ENCODE results near the gene MCC.

The MCC gene

DNA sequence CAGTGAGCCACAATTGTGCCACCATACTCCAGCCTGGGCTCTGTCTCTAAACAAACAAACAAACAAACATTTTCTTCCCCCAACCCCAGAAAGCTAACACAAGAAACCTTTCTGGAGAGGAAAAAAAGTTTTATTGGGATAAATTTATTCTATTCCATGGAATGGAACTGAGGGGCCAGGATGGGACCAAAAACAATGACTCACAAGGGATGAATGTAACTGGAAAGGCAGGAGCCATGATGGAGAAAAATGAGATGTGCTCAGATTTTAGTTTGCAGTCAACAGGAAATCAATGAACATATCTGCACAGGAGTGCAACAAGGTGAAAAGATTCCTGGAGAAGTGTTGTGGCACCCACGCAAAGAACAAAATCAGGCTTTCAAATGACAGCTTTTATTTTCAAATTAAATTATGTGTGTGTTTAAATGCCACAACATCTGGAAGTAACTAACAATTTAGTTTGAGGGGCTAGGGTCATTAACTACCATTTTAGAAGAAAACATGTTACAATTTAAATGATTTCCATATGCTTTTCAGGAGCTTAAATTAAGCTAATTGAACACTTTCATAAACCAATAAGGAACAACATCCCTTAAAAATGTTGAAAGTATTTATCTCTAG, 262.0 kb downstream of the MCC start:
- no peak for ATAC-seq
- no peak for TF ChIP-seq ZNF70 (CRISPR knock-in tag; IDR thresholded peaks at IDR 0.05)
- no peak for TF ChIP-seq TOX (CRISPR knock-in tag; IDR thresholded peaks at IDR 0.05; ENCODE audit: borderline replicate concordance)
- TF ChIP-seq TCF4 (CRISPR knock-in tag; IDR thresholded peaks at IDR 0.05; ENCODE audit: borderline replicate concordance): peak; percentile 89

GRCh38 chr5:113225259-113225658, 263.0 kb downstream of the MCC start:
- TF ChIP-seq ZC3H10 (CRISPR knock-in tag; IDR thresholded peaks at IDR 0.05) (no peak), BACH2 (CRISPR knock-in tag; IDR thresholded peaks at IDR 0.05; ENCODE audit: borderline replicate concordance) (no peak), ZNF70 (CRISPR knock-in tag; IDR thresholded peaks at IDR 0.05) (no peak), PPARA (CRISPR knock-in tag; IDR thresholded peaks at IDR 0.05; ENCODE audit: borderline replicate concordance) (no peak), POU6F1 (CRISPR knock-in tag; IDR thresholded peaks at IDR 0.05; ENCODE audit: borderline replicate concordance, low read depth) (no peak), TOX (CRISPR knock-in tag; IDR thresholded peaks at IDR 0.05; ENCODE audit: borderline replicate concordance) (no peak), ZNF8 (CRISPR knock-in tag; IDR thresholded peaks at IDR 0.05) (no peak), CREB5 (CRISPR knock-in tag; IDR thresholded peaks at IDR 0.05; ENCODE audit: low read depth) (no peak), ZFP3 (CRISPR knock-in tag; IDR thresholded peaks at IDR 0.05) (no peak), RARB (CRISPR knock-in tag; IDR thresholded peaks at IDR 0.05) (no peak), CSDC2 (CRISPR knock-in tag; IDR thresholded peaks at IDR 0.05) (no peak), GLIS3 (CRISPR knock-in tag; IDR thresholded peaks at IDR 0.05) (no peak), ZFP30 (CRISPR knock-in tag; IDR thresholded peaks at IDR 0.05) (no peak), OSR1 (CRISPR knock-in tag; IDR thresholded peaks at IDR 0.05) (no peak), TSHZ2 (CRISPR knock-in tag; IDR thresholded peaks at IDR 0.05) (no peak)
- TF ChIP-seq, protein P1, sequence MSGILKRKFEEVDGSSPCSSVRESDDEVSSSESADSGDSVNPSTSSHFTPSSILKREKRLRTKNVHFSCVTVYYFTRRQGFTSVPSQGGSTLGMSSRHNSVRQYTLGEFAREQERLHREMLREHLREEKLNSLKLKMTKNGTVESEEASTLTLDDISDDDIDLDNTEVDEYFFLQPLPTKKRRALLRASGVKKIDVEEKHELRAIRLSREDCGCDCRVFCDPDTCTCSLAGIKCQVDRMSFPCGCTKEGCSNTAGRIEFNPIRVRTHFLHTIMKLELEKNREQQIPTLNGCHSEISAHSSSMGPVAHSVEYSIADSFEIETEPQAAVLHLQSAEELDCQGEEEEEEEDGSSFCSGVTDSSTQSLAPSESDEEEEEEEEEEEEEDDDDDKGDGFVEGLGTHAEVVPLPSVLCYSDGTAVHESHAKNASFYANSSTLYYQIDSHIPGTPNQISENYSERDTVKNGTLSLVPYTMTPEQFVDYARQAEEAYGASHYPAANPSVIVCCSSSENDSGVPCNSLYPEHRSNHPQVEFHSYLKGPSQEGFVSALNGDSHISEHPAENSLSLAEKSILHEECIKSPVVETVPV (CRISPR knock-in tag; IDR thresholded peaks at IDR 0.05): no peak
- ATAC-seq: no peak

GRCh38 chr5:113224605-113225065, 263.6 kb downstream of the MCC start:
- ATAC-seq: no peak
- TF ChIP-seq TCF4 (CRISPR knock-in tag; IDR thresholded peaks at IDR 0.05; ENCODE audit: borderline replicate concordance): no peak
- TF ChIP-seq ZNF8 (CRISPR knock-in tag; IDR thresholded peaks at IDR 0.05): no peak
- TF ChIP-seq RARB (CRISPR knock-in tag; IDR thresholded peaks at IDR 0.05): no peak
- no peak for TF ChIP-seq PPARA (CRISPR knock-in tag; IDR thresholded peaks at IDR 0.05; ENCODE audit: borderline replicate concordance)
- TF ChIP-seq ZNF70 (CRISPR knock-in tag; IDR thresholded peaks at IDR 0.05): no peak
- TF ChIP-seq ZC3H10 (CRISPR knock-in tag; IDR thresholded peaks at IDR 0.05): no peak
- no peak for TF ChIP-seq ZFP3 (CRISPR knock-in tag; IDR thresholded peaks at IDR 0.05)
- no peak for TF ChIP-seq CSDC2 (CRISPR knock-in tag; IDR thresholded peaks at IDR 0.05)
- TF ChIP-seq TSHZ2 (CRISPR knock-in tag; IDR thresholded peaks at IDR 0.05): no peak
- no peak for TF ChIP-seq ARNTL (CRISPR knock-in tag; IDR thresholded peaks at IDR 0.05; ENCODE audit: borderline replicate concordance, low read depth)
- TF ChIP-seq CREB5 (CRISPR knock-in tag; IDR thresholded peaks at IDR 0.05; ENCODE audit: low read depth): no peak
- no peak for TF ChIP-seq ESRRG (CRISPR knock-in tag; IDR thresholded peaks at IDR 0.05)
- no peak for TF ChIP-seq ZFP30 (CRISPR knock-in tag; IDR thresholded peaks at IDR 0.05)
- no peak for TF ChIP-seq OSR1 (CRISPR knock-in tag; IDR thresholded peaks at IDR 0.05)
- TF ChIP-seq TOX (CRISPR knock-in tag; IDR thresholded peaks at IDR 0.05; ENCODE audit: borderline replicate concordance): no peak
- no peak for TF ChIP-seq ISL1 (CRISPR knock-in tag; IDR thresholded peaks at IDR 0.05)
- TF ChIP-seq ZNF565 (CRISPR knock-in tag; conservative IDR thresholded peaks at IDR 0.05; ENCODE audit: low read depth): no peak
- TF ChIP-seq, protein P1 (CRISPR knock-in tag; IDR thresholded peaks at IDR 0.05): no peak
- TF ChIP-seq SNAI2 (CRISPR knock-in tag; IDR thresholded peaks at IDR 0.05): no peak
